ENCODE measurements around the gene ZNF787.

DNA sequence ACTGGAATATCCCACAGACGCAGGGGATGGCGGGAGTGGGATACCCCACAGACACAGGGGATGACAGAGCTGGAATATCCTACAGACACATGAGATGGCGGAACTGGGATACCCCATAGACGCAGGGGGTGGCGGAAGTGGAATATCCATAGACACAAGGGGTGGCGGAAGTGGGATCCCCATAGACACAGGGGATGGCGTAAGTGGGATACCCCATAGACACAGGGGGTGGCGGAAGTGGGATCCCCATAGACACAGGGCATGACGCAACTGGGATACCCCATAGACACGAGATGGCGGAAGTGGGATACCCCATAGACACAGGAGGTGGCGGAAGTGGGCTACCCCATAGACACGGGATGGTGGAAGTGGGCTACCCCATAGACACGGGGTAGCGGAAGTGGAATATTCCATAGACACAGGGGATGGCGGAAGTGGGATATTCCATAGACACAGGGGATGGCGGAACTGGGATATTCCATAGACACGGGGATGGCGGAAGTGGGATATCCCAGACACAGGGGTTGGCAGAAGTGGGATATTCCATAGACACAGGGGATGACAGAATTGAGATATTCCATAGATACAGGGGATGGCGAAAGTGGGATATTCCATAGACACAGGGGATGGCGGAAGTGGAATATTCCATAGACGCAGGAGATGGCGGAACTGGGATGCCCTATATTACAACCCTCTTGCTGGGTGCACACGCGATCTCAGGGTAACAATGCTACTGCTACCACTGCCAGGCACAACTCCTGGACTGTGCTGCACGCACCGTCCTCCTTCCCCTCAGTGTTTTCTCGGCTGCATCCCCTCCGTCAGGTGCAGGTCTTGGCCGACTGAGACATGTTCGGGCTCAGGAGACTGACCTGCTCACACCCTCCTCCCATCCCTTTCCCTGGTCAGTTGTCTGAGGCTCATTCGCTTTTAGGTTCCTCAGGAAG is 28.1 kb downstream of the ZNF787 start:
- TF ChIP-seq POLR2A (IDR thresholded peaks at IDR 0.05; ENCODE audit: low read length), result no peak
- no peak for TF ChIP-seq NFE2L2 (conservative IDR thresholded peaks at IDR 0.05; ENCODE audit: low read length)
- TF ChIP-seq ZSCAN20 (CRISPR knock-in tag; IDR thresholded peaks at IDR 0.05), result no peak
- TF ChIP-seq CHD2 (IDR thresholded peaks at IDR 0.05; ENCODE audit: low read length, partially characterized antibody), result no peak
- no peak for TF ChIP-seq EP300 (IDR thresholded peaks at IDR 0.05)

Data from A549 (cell line).